ENCODE data around the gene MON2.
"Not testable (repeated sequence)": the region's sequence is repeated elsewhere in the genome, so short reads cannot be mapped to it uniquely, and the experiment has no call there.

Gene MON2

DNA sequence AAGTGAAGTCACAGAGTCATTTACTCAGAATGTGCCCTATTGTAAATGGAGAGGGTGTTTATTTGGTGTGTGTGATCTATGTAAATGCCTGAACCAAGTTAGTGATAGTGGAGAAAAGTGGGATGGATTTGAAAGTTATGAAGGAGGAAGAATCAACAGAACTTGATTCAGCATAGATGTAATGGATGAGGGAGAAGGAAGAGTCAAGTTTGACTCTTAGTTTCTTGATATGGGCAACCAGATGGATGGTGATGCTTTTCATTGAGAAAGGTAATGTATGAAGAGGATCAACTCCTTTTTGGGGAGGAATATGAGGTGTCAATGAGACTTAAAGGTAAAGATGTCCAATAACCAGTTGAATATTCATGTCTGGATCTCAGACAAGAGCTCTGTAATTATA lies 6.7 kb upstream of the MON2 start:
- Histone ChIP-seq H3K36me3 (ENCODE audit: control insufficient read depth, insufficient read depth, low read length) (no peaks in the 10 kb centered on the region), H3K9me3 (ENCODE audit: control insufficient read depth, low read length) (no peaks in the 10 kb centered on the region), H3K27me3 (ENCODE audit: control insufficient read depth, insufficient read depth, low read length) (no peaks in the 10 kb centered on the region), H3K9ac (ENCODE audit: low read length) (no peak overlapping the region), H3K4me3 (ENCODE audit: low read length) (no peak overlapping the region), H3K4me1 (ENCODE audit: control insufficient read depth, insufficient read depth, low read length) (no peaks in the 10 kb centered on the region)

DNA sequence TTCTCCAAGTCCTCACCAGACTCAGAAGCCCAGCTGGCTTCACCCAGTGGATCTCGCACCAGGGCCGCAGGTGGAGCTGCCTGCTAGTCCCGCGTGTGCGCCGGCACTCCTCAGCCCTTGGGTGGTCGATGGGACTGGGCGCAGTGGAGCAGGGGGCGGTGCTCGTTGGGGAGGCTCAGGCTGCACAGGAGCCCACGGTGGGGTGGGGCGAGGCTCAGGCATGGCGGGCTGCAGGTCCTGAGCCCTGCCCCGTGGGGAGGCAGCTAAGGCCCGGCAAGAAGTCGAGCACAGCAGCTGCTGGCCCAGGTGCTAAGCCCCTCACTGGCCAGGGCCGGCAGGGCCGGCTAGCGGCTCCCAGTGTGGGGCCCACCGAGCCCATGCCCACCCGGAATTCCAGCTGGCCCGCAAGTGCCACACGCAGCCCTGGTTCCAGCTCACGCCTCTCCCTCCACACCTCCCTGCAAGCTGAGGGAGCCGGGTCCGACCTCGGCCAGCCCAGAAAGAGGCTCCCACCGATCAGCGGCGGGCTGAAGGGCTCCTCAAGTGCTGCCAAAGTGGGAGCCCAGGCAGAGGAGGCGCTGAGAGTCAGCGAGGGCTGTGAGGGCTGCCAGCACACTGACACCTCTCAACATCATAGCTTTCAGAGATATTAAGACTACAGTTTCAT lies 5.3 kb upstream of the MON2 start:
- H3K4me1 ChIP-seq (ENCODE audit: control insufficient read depth, insufficient read depth, low read length); H3K9me3 ChIP-seq (ENCODE audit: control insufficient read depth, low read length); H3K36me3 ChIP-seq (ENCODE audit: control insufficient read depth, insufficient read depth, low read length); H3K4me3 ChIP-seq (ENCODE audit: low read length); H3K27me3 ChIP-seq (ENCODE audit: control insufficient read depth, insufficient read depth, low read length); H3K9ac ChIP-seq (ENCODE audit: low read length): not testable (repeated sequence)

DNA sequence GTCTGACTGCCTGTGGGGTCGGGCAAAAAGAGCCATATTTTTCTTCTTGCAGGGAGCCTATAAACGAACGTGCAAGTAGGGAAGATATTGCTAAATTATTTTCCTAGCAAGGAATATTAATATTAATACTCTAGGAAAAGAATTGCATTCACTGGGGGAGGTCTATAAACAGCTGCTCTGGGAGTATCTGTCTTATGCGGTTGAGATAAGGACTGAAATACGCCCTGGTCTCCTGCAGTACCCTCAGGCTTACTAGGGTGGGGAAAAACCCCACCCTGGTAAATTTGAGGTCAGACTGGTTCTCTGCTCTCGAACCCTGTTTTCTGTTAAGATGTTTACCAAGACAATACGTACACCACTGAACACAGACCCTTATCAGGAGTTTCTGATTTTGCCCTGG lies 3.4 kb upstream of the MON2 start:
- H3K9ac ChIP-seq (ENCODE audit: low read length); H3K9me3 ChIP-seq (ENCODE audit: control insufficient read depth, low read length); H3K27me3 ChIP-seq (ENCODE audit: control insufficient read depth, insufficient read depth, low read length); H3K4me1 ChIP-seq (ENCODE audit: control insufficient read depth, insufficient read depth, low read length); H3K4me3 ChIP-seq (ENCODE audit: low read length); H3K36me3 ChIP-seq (ENCODE audit: control insufficient read depth, insufficient read depth, low read length): not testable (repeated sequence)

- Histone ChIP-seq H3K27me3 (ENCODE audit: control insufficient read depth, insufficient read depth, low read length) (no peaks in the 10 kb centered on the region), H3K9ac (ENCODE audit: low read length) (peak overlapping the region; percentile 100), H3K9me3 (ENCODE audit: control insufficient read depth, low read length) (no peaks in the 10 kb centered on the region), H3K4me1 (ENCODE audit: control insufficient read depth, insufficient read depth, low read length) (no peaks in the 10 kb centered on the region), H3K36me3 (ENCODE audit: control insufficient read depth, insufficient read depth, low read length) (no peaks in the 10 kb centered on the region), H3K4me3 (ENCODE audit: low read length) (peak overlapping the region; percentile 99)
Measured at GRCh38 chr12:62466018-62466593, 520 bp upstream of the MON2 start.

- Histone ChIP-seq H3K4me1 (ENCODE audit: control insufficient read depth, insufficient read depth, low read length) (no peaks in the 10 kb centered on the region), H3K36me3 (ENCODE audit: control insufficient read depth, insufficient read depth, low read length) (no peaks in the 10 kb centered on the region), H3K27me3 (ENCODE audit: control insufficient read depth, insufficient read depth, low read length) (no peaks in the 10 kb centered on the region), H3K4me3 (ENCODE audit: low read length) (no peak overlapping the region), H3K9me3 (ENCODE audit: control insufficient read depth, low read length) (no peaks in the 10 kb centered on the region), H3K9ac (ENCODE audit: low read length) (peak overlapping the region; percentile 100)
Measured at GRCh38 chr12:62468397-62468796, 1.8 kb downstream of the MON2 start.

DNA sequence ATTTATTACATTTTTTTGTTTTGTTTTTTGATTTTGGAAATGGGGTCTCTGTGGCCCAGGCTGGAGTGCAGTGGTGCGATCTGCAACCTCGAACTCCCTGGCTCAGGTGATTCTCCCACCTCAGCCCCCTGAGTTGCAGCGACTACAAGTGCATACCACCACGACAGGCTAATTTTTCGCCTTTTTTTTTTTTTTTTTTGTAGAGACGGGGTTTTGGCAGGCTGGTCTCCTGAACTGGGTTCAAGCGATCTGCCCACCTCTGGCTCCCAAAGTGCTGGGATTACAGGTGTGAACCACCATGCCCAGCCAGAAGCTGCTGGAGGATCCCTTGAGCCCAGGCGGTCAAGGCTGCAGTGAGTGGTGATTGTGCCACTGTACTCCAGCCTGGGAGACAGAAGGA lies 2.3 kb downstream of the MON2 start:
- Histone ChIP-seq H3K4me1 (ENCODE audit: control insufficient read depth, insufficient read depth, low read length) (no peaks in the 10 kb centered on the region), H3K27me3 (ENCODE audit: control insufficient read depth, insufficient read depth, low read length) (no peaks in the 10 kb centered on the region), H3K4me3 (ENCODE audit: low read length) (no peak overlapping the region), H3K36me3 (ENCODE audit: control insufficient read depth, insufficient read depth, low read length) (no peaks in the 10 kb centered on the region), H3K9ac (ENCODE audit: low read length) (no peak overlapping the region), H3K9me3 (ENCODE audit: control insufficient read depth, low read length) (no peaks in the 10 kb centered on the region)

DNA sequence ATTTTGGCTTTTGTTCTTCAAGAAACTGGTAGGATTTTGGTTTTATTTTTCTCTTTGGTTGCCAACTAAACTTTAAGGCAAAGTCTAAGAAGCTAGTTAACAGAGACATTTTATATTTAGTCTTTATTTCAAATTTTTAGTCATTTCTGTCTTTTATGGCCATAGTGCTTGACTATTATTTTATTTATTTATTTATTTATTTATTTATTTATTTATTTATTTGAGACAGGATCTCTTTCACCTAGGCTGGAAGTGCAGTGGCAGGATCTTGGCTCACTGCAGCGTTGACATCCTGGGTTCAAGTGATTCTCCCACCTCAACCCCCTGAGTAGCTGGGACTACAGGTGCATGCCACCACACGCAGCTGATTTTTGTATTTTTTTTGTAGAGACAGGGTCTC lies 3.1 kb downstream of the MON2 start:
- Histone ChIP-seq H3K4me1 (ENCODE audit: control insufficient read depth, insufficient read depth, low read length) (no peaks in the 10 kb centered on the region), H3K9ac (ENCODE audit: low read length) (no peak overlapping the region), H3K36me3 (ENCODE audit: control insufficient read depth, insufficient read depth, low read length) (no peaks in the 10 kb centered on the region), H3K27me3 (ENCODE audit: control insufficient read depth, insufficient read depth, low read length) (no peaks in the 10 kb centered on the region), H3K9me3 (ENCODE audit: control insufficient read depth, low read length) (no peaks in the 10 kb centered on the region), H3K4me3 (ENCODE audit: low read length) (no peak overlapping the region)

DNA sequence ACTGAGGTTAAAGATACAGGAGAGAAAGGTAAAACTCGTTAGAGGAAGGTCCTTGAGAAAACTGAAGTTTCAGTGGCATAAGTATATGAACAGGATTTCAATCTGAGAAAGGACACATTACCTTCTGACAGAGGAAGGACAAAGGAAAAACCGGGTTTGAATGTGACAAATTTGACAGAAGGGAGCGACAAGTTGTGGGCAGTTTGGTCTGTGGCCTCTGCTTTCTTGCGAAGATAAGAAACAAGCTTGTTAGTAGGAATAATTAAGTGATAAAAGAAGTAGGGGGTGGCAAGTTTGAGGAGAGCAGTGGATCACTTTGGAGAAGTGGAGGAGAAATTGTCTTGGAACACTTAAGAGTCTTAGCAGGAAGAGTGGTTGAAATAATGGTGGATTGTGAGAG lies 5.1 kb downstream of the MON2 start:
- Histone ChIP-seq H3K27me3 (ENCODE audit: control insufficient read depth, insufficient read depth, low read length) (no peaks in the 10 kb centered on the region), H3K4me1 (ENCODE audit: control insufficient read depth, insufficient read depth, low read length) (no peaks in the 10 kb centered on the region)

GRCh38 chr12:62472472-62472871 lies 5.8 kb downstream of the MON2 start:
- H3K4me1 ChIP-seq (ENCODE audit: control insufficient read depth, insufficient read depth, low read length) = no peaks in the 10 kb centered on the region

More for the DNA sequence above, 5.1 kb downstream of the MON2 start:
- no peak overlapping the region for H3K4me3 ChIP-seq (ENCODE audit: low read length)
- no peaks in the 10 kb centered on the region for H3K36me3 ChIP-seq (ENCODE audit: control insufficient read depth, insufficient read depth, low read length)
- H3K9ac ChIP-seq (ENCODE audit: low read length) = no peak overlapping the region
- H3K9me3 ChIP-seq (ENCODE audit: control insufficient read depth, low read length) = no peaks in the 10 kb centered on the region

DNA sequence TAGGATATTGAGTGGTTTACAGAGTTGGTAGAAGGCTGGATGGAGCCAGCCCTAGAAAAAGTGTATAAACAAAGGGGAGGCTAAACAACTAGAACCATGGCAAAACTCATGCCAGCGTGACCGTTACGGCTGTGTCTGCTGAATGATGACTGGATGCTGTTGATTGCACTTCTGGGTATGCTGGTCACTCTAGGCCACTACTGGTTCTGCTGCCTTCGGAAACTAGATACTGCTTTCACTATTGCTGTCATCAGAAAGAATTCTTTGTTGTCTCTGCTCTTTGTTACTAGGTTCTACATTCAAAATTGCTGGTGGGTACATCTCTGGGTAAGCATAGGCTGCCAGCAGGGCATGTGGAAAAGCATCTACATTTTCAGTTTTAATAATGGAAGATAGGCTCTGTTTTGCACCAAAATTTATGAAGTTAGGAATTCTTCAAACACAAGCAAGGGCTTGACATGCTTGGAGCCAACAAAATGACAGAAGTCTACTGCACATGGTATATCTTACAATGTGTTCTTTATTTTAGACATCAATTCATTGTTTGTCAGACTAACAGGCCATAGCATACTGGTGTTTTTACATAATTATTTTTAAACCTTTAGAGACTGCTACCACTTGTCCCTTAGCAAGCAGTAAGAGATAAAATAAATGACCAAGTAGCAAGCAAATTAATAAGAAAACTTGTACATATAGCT lies 15.4 kb downstream of the MON2 start:
- no peaks in the 10 kb centered on the region for H3K36me3 ChIP-seq (ENCODE audit: control insufficient read depth, insufficient read depth, low read length)
- no peaks in the 10 kb centered on the region for H3K27me3 ChIP-seq (ENCODE audit: control insufficient read depth, insufficient read depth, low read length)
- no peaks in the 10 kb centered on the region for H3K9me3 ChIP-seq (ENCODE audit: control insufficient read depth, low read length)
- no peak overlapping the region for H3K9ac ChIP-seq (ENCODE audit: low read length)
- no peak overlapping the region for H3K4me3 ChIP-seq (ENCODE audit: low read length)
- H3K4me1 ChIP-seq (ENCODE audit: control insufficient read depth, insufficient read depth, low read length) = no peaks in the 10 kb centered on the region

More at GRCh38 chr12:62472472-62472871, 5.8 kb downstream of the MON2 start:
- no peak overlapping the region for H3K9ac ChIP-seq (ENCODE audit: low read length)
- H3K4me3 ChIP-seq (ENCODE audit: low read length) = no peak overlapping the region
- no peaks in the 10 kb centered on the region for H3K36me3 ChIP-seq (ENCODE audit: control insufficient read depth, insufficient read depth, low read length)
- no peaks in the 10 kb centered on the region for H3K9me3 ChIP-seq (ENCODE audit: control insufficient read depth, low read length)
- H3K27me3 ChIP-seq (ENCODE audit: control insufficient read depth, insufficient read depth, low read length) = no peaks in the 10 kb centered on the region

DNA sequence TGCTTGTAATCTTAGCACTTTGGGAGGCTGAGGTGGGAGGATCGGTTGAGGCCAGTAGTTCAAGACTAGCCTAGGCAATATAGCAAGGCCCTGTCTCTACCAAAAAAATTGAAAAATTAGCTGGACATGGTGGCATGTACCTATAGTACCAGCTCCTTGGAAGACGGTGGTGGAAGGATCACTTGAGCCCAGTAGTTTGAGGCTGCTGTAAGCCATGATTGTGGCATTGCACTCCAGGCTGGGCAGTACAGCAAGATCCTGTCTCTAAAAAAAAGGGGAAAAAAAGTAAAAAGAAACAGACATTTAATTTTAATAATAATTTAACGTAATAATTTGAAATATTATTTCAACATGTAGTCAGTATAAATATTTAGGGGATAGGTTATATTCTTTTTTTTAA lies 16.1 kb downstream of the MON2 start:
- Histone ChIP-seq H3K36me3 (ENCODE audit: control insufficient read depth, insufficient read depth, low read length) (no peaks in the 10 kb centered on the region), H3K4me3 (ENCODE audit: low read length) (no peak overlapping the region), H3K9ac (ENCODE audit: low read length) (no peak overlapping the region)

GRCh38 chr12:62484233-62484632 lies 17.6 kb downstream of the MON2 start:
- Histone ChIP-seq H3K9ac (ENCODE audit: low read length) (no peak overlapping the region), H3K4me3 (ENCODE audit: low read length) (no peak overlapping the region)

More for the DNA sequence above, 16.1 kb downstream of the MON2 start:
- Histone ChIP-seq H3K27me3 (ENCODE audit: control insufficient read depth, insufficient read depth, low read length) (no peaks in the 10 kb centered on the region), H3K4me1 (ENCODE audit: control insufficient read depth, insufficient read depth, low read length) (no peaks in the 10 kb centered on the region), H3K9me3 (ENCODE audit: control insufficient read depth, low read length) (no peaks in the 10 kb centered on the region)

More at GRCh38 chr12:62484233-62484632, 17.6 kb downstream of the MON2 start:
- Histone ChIP-seq H3K36me3 (ENCODE audit: control insufficient read depth, insufficient read depth, low read length) (no peaks in the 10 kb centered on the region), H3K4me1 (ENCODE audit: control insufficient read depth, insufficient read depth, low read length) (no peaks in the 10 kb centered on the region), H3K9me3 (ENCODE audit: control insufficient read depth, low read length) (no peaks in the 10 kb centered on the region), H3K27me3 (ENCODE audit: control insufficient read depth, insufficient read depth, low read length) (no peaks in the 10 kb centered on the region)
